Nephron progenitor cell (in vitro differentiated cells): ENCODE data around the gene MAEA.

Experiments used
- DNase-seq: peaks from one replicate; pipeline ENCODE4 v3.0.0; 2021
- H3K27ac Mint-ChIP-seq: 2 replicates; pipeline ENCODE4 v1.8.0; 2021; ENCODE audit warnings: mild to moderate bottlenecking, moderate library complexity, mixed read lengths
- H3K27me3 Mint-ChIP-seq: 2 replicates; pipeline ENCODE4 v1.8.0; 2021; ENCODE audit warnings: mild to moderate bottlenecking, low read depth, mixed read lengths; ENCODE audit not compliant: poor library complexity
- H3K36me3 Mint-ChIP-seq: 2 replicates; pipeline ENCODE4 v1.8.0; 2021; ENCODE audit warnings: low read depth, mixed read lengths
- H3K4me1 Mint-ChIP-seq: 2 replicates; pipeline ENCODE4 v1.8.0; 2021; ENCODE audit warnings: mixed read lengths
- H3K4me3 Mint-ChIP-seq: 2 replicates; pipeline ENCODE4 v1.8.0; 2021; ENCODE audit warnings: mild to moderate bottlenecking, moderate library complexity, mixed read lengths
- H3K9me3 Mint-ChIP-seq: 2 replicates; pipeline ENCODE4 v1.8.0; 2021; ENCODE audit warnings: mild to moderate bottlenecking, moderate library complexity, mixed read lengths
- TF ChIP-seq, protein P1 (sequence below): fragments of 200-600 bp; sonication (generic); IDR thresholded peaks from 2 replicates; pipeline ENCODE4 v1.5.0; 2021; ENCODE audit warnings: antibody characterized with exemption

MAEA gene

DNA sequence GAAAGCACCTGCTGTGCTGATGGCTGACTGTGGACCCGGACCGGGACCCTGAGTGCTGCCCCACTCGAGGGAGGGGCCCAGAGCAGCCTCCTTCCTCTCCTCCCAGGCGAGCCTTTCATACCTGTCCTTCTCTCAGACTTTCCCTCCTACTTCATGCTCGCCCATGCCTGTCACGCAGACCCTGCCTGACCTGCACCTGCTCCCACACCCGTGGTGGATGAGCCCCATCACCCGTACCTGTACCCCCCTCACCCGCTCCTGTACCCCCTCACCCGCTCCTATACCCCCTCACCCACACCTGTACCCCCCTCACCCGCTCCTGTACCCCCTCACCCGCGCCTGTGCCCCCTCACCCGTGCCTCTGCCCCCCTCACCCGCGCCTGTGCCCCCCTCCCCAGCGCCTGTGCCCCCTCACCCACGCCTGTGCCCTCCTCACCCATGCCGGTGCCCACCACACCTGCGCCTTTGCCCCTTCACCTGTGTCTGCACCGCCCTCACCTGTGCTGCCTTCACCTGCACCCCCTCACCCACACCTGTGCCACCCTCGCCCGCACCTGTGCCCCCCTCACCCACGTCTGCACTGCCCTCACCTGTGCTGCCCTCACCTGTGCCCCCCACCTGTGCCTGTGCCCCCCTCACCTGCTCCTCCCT lies 5.8 kb downstream of the MAEA start:
- DNase-seq, result no peak
- Mint-ChIP-seq H3K27me3 (no peaks in the 10 kb centered on the region), H3K27ac (no peak overlapping the region), H3K4me1 (peaks cover 35% of the 10 kb centered on the region), H3K4me3 (no peak overlapping the region), H3K9me3 (no peaks in the 10 kb centered on the region), H3K36me3 (peaks cover 26% of the 10 kb centered on the region)
- TF ChIP-seq, protein P1, sequence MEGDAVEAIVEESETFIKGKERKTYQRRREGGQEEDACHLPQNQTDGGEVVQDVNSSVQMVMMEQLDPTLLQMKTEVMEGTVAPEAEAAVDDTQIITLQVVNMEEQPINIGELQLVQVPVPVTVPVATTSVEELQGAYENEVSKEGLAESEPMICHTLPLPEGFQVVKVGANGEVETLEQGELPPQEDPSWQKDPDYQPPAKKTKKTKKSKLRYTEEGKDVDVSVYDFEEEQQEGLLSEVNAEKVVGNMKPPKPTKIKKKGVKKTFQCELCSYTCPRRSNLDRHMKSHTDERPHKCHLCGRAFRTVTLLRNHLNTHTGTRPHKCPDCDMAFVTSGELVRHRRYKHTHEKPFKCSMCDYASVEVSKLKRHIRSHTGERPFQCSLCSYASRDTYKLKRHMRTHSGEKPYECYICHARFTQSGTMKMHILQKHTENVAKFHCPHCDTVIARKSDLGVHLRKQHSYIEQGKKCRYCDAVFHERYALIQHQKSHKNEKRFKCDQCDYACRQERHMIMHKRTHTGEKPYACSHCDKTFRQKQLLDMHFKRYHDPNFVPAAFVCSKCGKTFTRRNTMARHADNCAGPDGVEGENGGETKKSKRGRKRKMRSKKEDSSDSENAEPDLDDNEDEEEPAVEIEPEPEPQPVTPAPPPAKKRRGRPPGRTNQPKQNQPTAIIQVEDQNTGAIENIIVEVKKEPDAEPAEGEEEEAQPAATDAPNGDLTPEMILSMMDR, result no peak

DNA sequence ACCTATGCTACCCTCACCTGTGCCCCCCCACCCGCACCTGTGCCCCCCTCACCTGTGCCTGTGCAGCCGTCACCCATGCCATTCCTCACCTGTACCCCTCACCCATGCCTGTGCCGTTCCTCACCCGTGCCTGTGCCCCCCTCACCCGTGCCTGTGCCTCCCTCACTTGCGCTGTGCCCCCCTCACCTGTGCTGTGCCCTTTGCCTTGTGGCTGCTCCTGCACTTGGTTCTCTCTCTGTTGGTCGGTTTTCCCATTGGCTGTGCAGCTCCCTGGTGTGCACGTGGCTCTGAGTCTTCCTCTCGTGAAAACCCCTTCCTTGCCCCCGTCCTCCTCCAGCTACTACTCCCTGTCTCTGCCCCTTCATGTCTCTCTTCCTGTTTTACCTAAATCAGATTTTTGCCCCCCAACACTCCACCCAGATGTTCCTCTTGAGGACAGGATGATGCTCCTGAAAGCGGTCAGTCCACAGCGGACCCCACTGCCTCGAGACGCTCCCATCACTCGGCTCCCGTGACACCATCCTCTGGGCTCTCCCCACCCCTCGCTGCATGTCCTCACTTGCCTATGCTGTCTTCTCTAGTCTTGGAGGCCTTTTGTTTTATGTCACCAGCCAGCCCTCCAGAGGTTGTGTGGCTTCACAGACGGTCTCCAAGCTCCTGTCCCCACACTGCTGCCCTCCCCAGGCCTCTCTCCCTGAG lies 6.8 kb downstream of the MAEA start:
- peaks cover 35% of the 10 kb centered on the region for H3K36me3 Mint-ChIP-seq
- peak overlapping the region; percentile 96 for H3K27ac Mint-ChIP-seq
- no peaks in the 10 kb centered on the region for H3K9me3 Mint-ChIP-seq
- H3K4me1 Mint-ChIP-seq, result peaks cover 26% of the 10 kb centered on the region
- no peak overlapping the region for H3K4me3 Mint-ChIP-seq
- TF ChIP-seq, protein P1, result no peak
- DNase-seq, result no peak
- no peaks in the 10 kb centered on the region for H3K27me3 Mint-ChIP-seq

DNA sequence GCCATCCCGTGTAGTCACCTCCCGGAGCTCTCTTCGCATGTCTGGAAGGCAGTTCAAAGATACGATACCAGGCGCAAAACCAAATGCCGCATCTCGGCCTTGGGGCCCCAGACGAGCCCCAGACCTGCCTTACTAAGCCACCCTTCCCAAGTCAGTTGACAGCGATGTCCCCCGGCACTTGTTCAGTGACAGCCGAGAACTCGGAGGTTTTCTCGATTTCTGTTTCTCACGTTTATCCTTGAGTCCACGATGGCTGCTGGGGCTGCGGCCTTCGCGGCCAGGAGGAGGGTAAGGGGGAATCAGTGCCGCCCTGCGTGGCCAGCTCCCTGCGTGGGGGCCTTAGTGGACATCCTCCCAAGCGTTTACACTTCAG lies 7.3 kb downstream of the MAEA start:
- Mint-ChIP-seq H3K36me3 (peaks cover 41% of the 10 kb centered on the region), H3K4me3 (no peak overlapping the region), H3K9me3 (peaks cover 4% of the 10 kb centered on the region), H3K27me3 (no peaks in the 10 kb centered on the region), H3K27ac (peak overlapping the region; percentile 96), H3K4me1 (peaks cover 20% of the 10 kb centered on the region)
- TF ChIP-seq, protein P1, result no peak
- no peak for DNase-seq

DNA sequence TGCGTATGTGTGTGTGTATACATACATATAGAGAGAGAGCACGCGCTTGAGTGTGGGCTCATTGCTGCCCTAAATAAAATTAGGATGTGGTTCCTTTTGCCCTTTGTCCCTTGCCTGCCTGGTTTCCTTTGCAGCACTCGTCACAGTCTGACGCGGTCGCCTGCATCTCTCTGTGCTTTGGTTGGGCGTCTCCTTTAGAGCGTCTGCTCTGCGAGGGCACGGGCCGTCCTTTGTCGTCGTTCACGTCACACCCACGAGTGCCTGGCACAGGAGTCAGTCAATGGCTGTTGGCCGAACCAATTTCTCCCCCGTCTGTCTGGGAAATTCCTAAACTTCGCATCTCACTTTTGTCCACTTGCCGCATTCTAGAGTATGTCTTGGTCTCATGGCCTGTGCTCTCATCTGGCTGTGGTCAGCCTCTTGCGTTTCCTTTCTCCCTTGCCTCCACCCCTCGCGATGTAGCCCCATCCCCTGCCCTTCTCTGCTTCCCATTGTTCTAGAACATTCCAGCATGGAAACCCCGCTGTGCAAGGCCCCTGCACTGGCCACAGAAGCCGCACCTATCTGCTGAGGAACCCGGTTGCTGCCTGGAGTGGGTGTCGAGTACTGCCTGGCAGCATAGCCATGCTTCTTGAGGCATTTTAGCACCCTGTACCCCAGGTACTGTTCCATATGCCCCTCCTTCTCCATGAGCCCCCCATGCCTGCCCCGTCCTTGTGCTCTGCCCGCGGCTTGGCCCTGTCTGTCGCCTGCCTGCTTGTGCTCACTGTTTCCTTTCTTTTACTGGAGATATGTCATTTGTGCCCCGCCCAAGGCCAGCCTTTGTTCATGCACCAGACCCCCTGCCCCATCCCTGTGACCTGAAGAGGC lies 8.0 kb downstream of the MAEA start:
- no peak overlapping the region for H3K4me3 Mint-ChIP-seq
- H3K9me3 Mint-ChIP-seq, result peaks cover 6% of the 10 kb centered on the region
- H3K27me3 Mint-ChIP-seq, result no peaks in the 10 kb centered on the region
- H3K27ac Mint-ChIP-seq, result peak overlapping the region; percentile 44
- TF ChIP-seq, protein P1, result no peak
- peaks cover 45% of the 10 kb centered on the region for H3K36me3 Mint-ChIP-seq
- peaks cover 14% of the 10 kb centered on the region for H3K4me1 Mint-ChIP-seq
- DNase-seq, result no peak

DNA sequence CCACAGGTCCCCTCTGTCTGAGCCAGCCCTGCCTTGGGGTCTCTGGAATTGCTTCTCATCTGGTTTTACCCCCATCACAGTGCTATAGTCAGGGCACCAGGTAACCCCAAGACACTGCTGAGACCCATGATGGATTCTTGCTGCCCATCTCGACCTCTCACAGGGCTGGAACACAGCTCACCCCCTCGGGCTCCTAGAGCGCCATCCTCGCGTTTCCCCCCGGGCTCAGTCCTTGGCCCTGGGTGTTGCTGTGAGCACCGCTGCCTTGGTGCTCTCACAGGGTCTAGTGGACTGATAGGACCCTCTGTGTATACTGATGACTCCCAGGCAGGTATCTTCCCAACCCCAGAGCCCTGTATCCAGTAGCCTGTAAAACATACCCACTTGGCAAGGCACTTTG lies 8.8 kb downstream of the MAEA start:
- DNase-seq, result no peak
- Mint-ChIP-seq H3K36me3 (peaks cover 53% of the 10 kb centered on the region), H3K27me3 (no peaks in the 10 kb centered on the region), H3K27ac (peak overlapping the region; percentile 44), H3K4me1 (peaks cover 14% of the 10 kb centered on the region), H3K9me3 (peaks cover 6% of the 10 kb centered on the region), H3K4me3 (no peak overlapping the region)
- TF ChIP-seq, protein P1, result no peak
